Endothelial cell of umbilical vein (primary cell): ENCODE data around the gene EBLN1. TPM values are rescaled to one million over a fixed set of nuclear protein-coding genes. Genes with fewer than 3 reads are reported as not detected.

Experiments
- BruUV-seq: library from RNA; stranded (reverse); fragments of 400-500 nt; replicated peaks from 2 replicates; lab custom pipeline; 2021; lab: Mats Ljungman, UMichigan
- CTCF ChIA-PET: fragments of 300-600, 350-600 bp; sonication (Branson Sonifier 250); formaldehyde crosslinking; loops from one replicate; lab custom pipeline; 2021; ENCODE audit warnings: antibody characterized with exemption, inconsistent platforms; lab: Charles Lee
- POLR2A ChIA-PET: fragments of 300-600, 350-600 bp; sonication (Branson Sonifier 250); formaldehyde crosslinking; loops from one replicate; lab custom pipeline; 2021; ENCODE audit warnings: antibody characterized with exemption, inconsistent platforms; lab: Charles Lee
- DNase-seq: peaks from one replicate; pipeline ENCODE4 v3.0.0-alpha.2; 2011; ENCODE audit warnings: low read depth, low spot score
- FAIRE-seq: peaks from 2 replicates; lab custom pipeline; 2011; peaks lifted over from hg19 to GRCh38; lab: Jason Lieb, UNC
- H2AFZ ChIP-seq: 2 replicates; pipeline ENCODE4 v1.6.0; 2012; ENCODE audit warnings: low read depth, low read length, control low read depth, inconsistent platforms
- H3K27ac ChIP-seq: 2 replicates; pipeline ENCODE4 v1.5.1; 2011; ENCODE audit warnings: low read depth, mild to moderate bottlenecking, control low read depth, low read length, moderate library complexity; ENCODE audit not compliant: insufficient read depth
- H3K27me3 ChIP-seq, 2 experiments: 2 replicates each; pipeline versions ENCODE4 v1.6.0 to v1.6.1; 2011; ENCODE audit warnings: low read length in 2 of 2, mixed read lengths in 1 of 2; ENCODE audit not compliant: control insufficient read depth in 2 of 2, insufficient read depth in 2 of 2
- H3K36me3 ChIP-seq, 2 experiments: 2 replicates in 1 of 2; 3 replicates in 1 of 2; pipeline ENCODE4 v1.5.1; 2011; ENCODE audit warnings: low read length in 2 of 2, mild to moderate bottlenecking in 1 of 2, moderate library complexity in 1 of 2; ENCODE audit not compliant: control insufficient read depth in 2 of 2, insufficient read depth in 2 of 2; ENCODE audit errors: extremely low read depth in 1 of 2
- H3K4me1 ChIP-seq: 3 replicates; pipeline ENCODE4 v1.5.1; 2011; ENCODE audit warnings: mild to moderate bottlenecking, low read length; ENCODE audit not compliant: control insufficient read depth, insufficient read depth; ENCODE audit errors: extremely low read depth
- H3K4me2 ChIP-seq: 2 replicates; pipeline ENCODE4 v1.6.1; 2011; ENCODE audit warnings: low read length, control low read depth, mixed read lengths; ENCODE audit not compliant: insufficient read depth
- H3K4me3 ChIP-seq, 3 experiments: fragments of 200-600 bp in 1 of 3; sonication (generic), shearing (Covaris generic) in 1 of 3; replicated peaks in 1 of 3; 2 replicates each; pipeline ENCODE4 v1.5.1; 2011 to 2016; ENCODE audit warnings: control low read depth in 3 of 3, low read length in 3 of 3, mild to moderate bottlenecking in 2 of 3, inconsistent platforms in 1 of 3, low read depth in 1 of 3, moderate library complexity in 1 of 3; ENCODE audit not compliant: insufficient read depth in 1 of 3
- H3K79me2 ChIP-seq: 2 replicates; pipeline ENCODE4 v1.6.0; 2012; ENCODE audit warnings: low read length, inconsistent platforms; ENCODE audit not compliant: control insufficient read depth, insufficient read depth
- H3K9ac ChIP-seq: replicated peaks from 2 replicates; pipeline ENCODE3; 2011; ENCODE audit warnings: low read length, control low read depth; ENCODE audit not compliant: insufficient read depth; ENCODE audit errors: extremely low read depth
- H3K9me1 ChIP-seq: replicated peaks from 3 replicates; pipeline ENCODE4 v1.6.0; 2011; ENCODE audit warnings: mild to moderate bottlenecking, low read length; ENCODE audit not compliant: control insufficient read depth, insufficient read depth; ENCODE audit errors: extremely low read depth
- H3K9me3 ChIP-seq: replicated peaks from 2 replicates; pipeline ENCODE4 v1.5.1; 2012; ENCODE audit warnings: low read length, inconsistent platforms; ENCODE audit not compliant: control insufficient read depth, insufficient read depth
- H4K20me1 ChIP-seq: replicated peaks from 2 replicates; pipeline ENCODE3; 2011; ENCODE audit warnings: mild to moderate bottlenecking, low read length; ENCODE audit not compliant: control insufficient read depth, insufficient read depth; ENCODE audit errors: extremely low read depth
- CTCF ChIP-seq, 2 donors: IDR thresholded peaks; 1 replicate in 1 of 2; 2 replicates in 1 of 2; pipeline ENCODE4 v1.5.1; 2011; ENCODE audit warnings: low read length in 2 of 2, mild to moderate bottlenecking in 2 of 2, moderate library complexity in 2 of 2, control low read depth in 1 of 2, inconsistent platforms in 1 of 2, low read depth in 1 of 2; ENCODE audit not compliant: insufficient read depth in 1 of 2; ENCODE audit errors: extremely low read depth in 1 of 2
- EZH2 ChIP-seq: IDR thresholded peaks from 2 replicates; pipeline ENCODE4 v1.6.1; 2012; ENCODE audit warnings: borderline replicate concordance, low read depth, mild to moderate bottlenecking, moderate library complexity, low read length, inconsistent platforms; ENCODE audit not compliant: severe bottlenecking
- FOS ChIP-seq: IDR thresholded peaks from 2 replicates; pipeline ENCODE4 v1.6.1; 2011; ENCODE audit warnings: mild to moderate bottlenecking, low read length, moderate library complexity, borderline replicate concordance; ENCODE audit not compliant: insufficient read depth
- GATA2 ChIP-seq: IDR thresholded peaks from 2 replicates; pipeline ENCODE4 v1.7.0; 2011; ENCODE audit warnings: low read depth, mild to moderate bottlenecking, moderate library complexity, mixed read lengths, low read length; ENCODE audit not compliant: insufficient read length, insufficient read depth
- JUN ChIP-seq: IDR thresholded peaks from 2 replicates; pipeline ENCODE4 v1.6.1; 2011; ENCODE audit warnings: borderline replicate concordance, low read depth; ENCODE audit not compliant: insufficient read length, insufficient read depth
- MAX ChIP-seq: IDR thresholded peaks from 2 replicates; pipeline ENCODE4 v1.6.1; 2011; ENCODE audit not compliant: insufficient read depth, insufficient read length
- MYC ChIP-seq: IDR thresholded peaks from one replicate; pipeline ENCODE4 v1.6.1; 2011; ENCODE audit warnings: mild to moderate bottlenecking, low read depth, low read length
- POLR2A ChIP-seq: IDR thresholded peaks from 2 replicates; pipeline ENCODE4 v1.6.1; 2012; ENCODE audit warnings: low read depth, mild to moderate bottlenecking, control low read depth, low read length
- POLR2AphosphoS5 ChIP-seq: IDR thresholded peaks from 2 replicates; pipeline ENCODE4 v1.6.1; 2012; ENCODE audit warnings: low read depth, mild to moderate bottlenecking, control low read depth, low read length, moderate library complexity; ENCODE audit not compliant: insufficient read depth
- dilution Hi-C: fragments of 300-500 bp; cut with MboI; formaldehyde crosslinking; loops from one replicate; pipeline ENCODE4 v1.15.0; 2019; ENCODE audit warnings: low sequenced_read_pairs; ENCODE audit not compliant: extremely low pct_ligation_motif_present
- intact Hi-C: fragments of 100-400 bp; cut with micrococcal nuclease; formaldehyde crosslinking; loops from one replicate; pipeline ENCODE4 v1.10.0; 2022
- polyA plus RNA-seq, 4 experiments: library from polyadenylated mRNA; depleted of rRNA in 3 of 4; stranded (reverse) in 3 of 4; unstranded in 1 of 4; fragments of >200 nt; gene quantifications; 2 replicates each; pipeline versions ENCODE4 v1.2.1 to v1.2.3, GENCODE V29; 2011 to 2012; ENCODE audit warnings: missing spikeins in 1 of 4
- total RNA-seq: library from RNA; stranded (reverse); gene quantifications from 2 replicates; pipeline ENCODE4 v1.2.3, GENCODE V29; 2021

The EBLN1 gene
- total and polyA plus RNA-seq, 2 donors (not counting 3 experiments of a cell fraction or from before 2014, with no cell fraction given): not detected

GRCh38 chr10:22253580-22253882, 35.7 kb upstream of the EBLN1 start:
- no peaks in the 10 kb centered on the region for H3K9me3 ChIP-seq
- peak overlapping the region; percentile 99 for H2AFZ ChIP-seq
- H3K27me3 ChIP-seq: peaks cover 10 to 12% of the 10 kb centered on the region in 2 experiments
- H3K79me2 ChIP-seq: no peaks in the 10 kb centered on the region
- no peak for TF ChIP-seq CTCF (IDR thresholded peaks at IDR 0.05; ENCODE audit: extremely low read depth in 1 of 2, insufficient read depth in 1 of 2, low read depth in 1 of 2, low read length in 2 of 2)
- TF ChIP-seq FOS: no peak
- no peak for TF ChIP-seq POLR2AphosphoS5
- TF ChIP-seq MAX: no peak
- no peak for TF ChIP-seq JUN
- TF ChIP-seq GATA2: no peak
- TF ChIP-seq MYC: no peak
- no peak for TF ChIP-seq EZH2
- TF ChIP-seq POLR2A: no peak
- peak overlapping the region; percentile 98 for H3K4me2 ChIP-seq
- dilution Hi-C loops: no loop called here
- ChIA-PET CTCF (interaction anchor here (1.2 to 2.2 kb wide), 4 partner anchors 25 to 260 kb away, joined by 3 to 8 read pairs (median 4); partner anchors contain the start of gene COMMD3), POLR2A (no interaction called here)
- DNase-seq (peak; percentile 6), FAIRE-seq (no peak)
- no peaks in the 10 kb centered on the region for H3K9me1 ChIP-seq
- no TSS peak for BruUV-seq
- H3K9ac ChIP-seq: no peak overlapping the region
- no peaks in the 10 kb centered on the region for H3K4me1 ChIP-seq
- H3K27ac ChIP-seq: no peak overlapping the region
- H3K36me3 ChIP-seq: no peaks in the 10 kb centered on the region
- H4K20me1 ChIP-seq: no peaks in the 10 kb centered on the region
- H3K4me3 ChIP-seq: peak overlapping the region in 2 of 3 experiments; percentile 58 to 87
- intact Hi-C loops: loop anchor here (5.0 kb wide), 2 partner anchors 184 to 734 kb away; no protein-coding TSS in a partner anchor
